Stomach smooth muscle (tissue), 2 donors: ENCODE data around the gene RELT.

Source experiments
- H3K27ac ChIP-seq: one replicate; pipeline ENCODE4 v1.7.0; 2013; ENCODE audit warnings: mild to moderate bottlenecking, low read length, inconsistent platforms
- H3K27me3 ChIP-seq, 2 donors: one replicate each; pipeline ENCODE4 v1.7.0; 2013; ENCODE audit warnings: low read length in 2 of 2; ENCODE audit not compliant: insufficient read depth in 2 of 2, control insufficient read depth in 1 of 2
- H3K36me3 ChIP-seq, 2 donors: one replicate each; pipeline ENCODE4 v1.7.0; 2013; ENCODE audit warnings: low read length in 2 of 2; ENCODE audit not compliant: control insufficient read depth in 2 of 2, insufficient read depth in 2 of 2
- H3K4me1 ChIP-seq: one replicate; pipeline ENCODE4 v1.7.0; 2013; ENCODE audit warnings: low read length; ENCODE audit not compliant: control insufficient read depth, insufficient read depth
- H3K4me3 ChIP-seq, 2 donors: one replicate each; pipeline ENCODE4 v1.7.0; 2013; ENCODE audit warnings: low read length in 2 of 2
- H3K9ac ChIP-seq, 2 donors: one replicate each; pipeline ENCODE4 v1.7.0; 2013; ENCODE audit warnings: low read length in 2 of 2, mild to moderate bottlenecking in 1 of 2
- H3K9me3 ChIP-seq, 2 donors: one replicate each; pipeline ENCODE4 v1.7.0; 2013; ENCODE audit warnings: low read length in 2 of 2; ENCODE audit not compliant: control insufficient read depth in 2 of 2
- donor health status: healthy.
- donor health status: Pancreatic carcinoma.

Gene RELT

GRCh38 chr11:73386016-73386415 lies 9.8 kb downstream of the RELT start:
- no peak overlapping the region for H3K4me3 ChIP-seq

GRCh38 chr11:73386546-73386945 lies 10.3 kb downstream of the RELT start:
- H3K4me1 ChIP-seq: peaks cover 23% of the 10 kb centered on the region
- no peaks in the 10 kb centered on the region for H3K9me3 ChIP-seq
- H3K4me3 ChIP-seq: no peak overlapping the region
- no peak overlapping the region for H3K27ac ChIP-seq
- no peak overlapping the region for H3K9ac ChIP-seq
- H3K27me3 ChIP-seq: no peaks in the 10 kb centered on the region
- no peaks in the 10 kb centered on the region for H3K36me3 ChIP-seq

More at GRCh38 chr11:73386016-73386415, 9.8 kb downstream of the RELT start:
- Histone ChIP-seq H3K27me3 (no peaks in the 10 kb centered on the region), H3K9ac (no peak overlapping the region), H3K4me1 (peaks cover 23% of the 10 kb centered on the region), H3K36me3 (no peaks in the 10 kb centered on the region), H3K27ac (no peak overlapping the region), H3K9me3 (no peaks in the 10 kb centered on the region)

GRCh38 chr11:73387594-73388264 lies 11.5 kb downstream of the RELT start:
- no peak overlapping the region for H3K27ac ChIP-seq
- H3K4me3 ChIP-seq: no peak overlapping the region

GRCh38 chr11:73388265-73389133 lies 12.3 kb downstream of the RELT start:
- no peak overlapping the region for H3K27ac ChIP-seq
- no peaks in the 10 kb centered on the region for H3K36me3 ChIP-seq
- H3K4me1 ChIP-seq: peaks cover 21% of the 10 kb centered on the region
- no peaks in the 10 kb centered on the region for H3K9me3 ChIP-seq
- no peak overlapping the region for H3K4me3 ChIP-seq
- H3K27me3 ChIP-seq: no peaks in the 10 kb centered on the region
- no peak overlapping the region for H3K9ac ChIP-seq

More at GRCh38 chr11:73387594-73388264, 11.5 kb downstream of the RELT start:
- Histone ChIP-seq H3K36me3 (no peaks in the 10 kb centered on the region), H3K27me3 (no peaks in the 10 kb centered on the region), H3K4me1 (peaks cover 23% of the 10 kb centered on the region), H3K9ac (no peak overlapping the region), H3K9me3 (no peaks in the 10 kb centered on the region)

GRCh38 chr11:73389134-73389525 lies 12.9 kb downstream of the RELT start:
- no peak overlapping the region for H3K27ac ChIP-seq
- no peak overlapping the region for H3K4me3 ChIP-seq
- H3K9ac ChIP-seq: no peak overlapping the region
- H3K36me3 ChIP-seq: no peaks in the 10 kb centered on the region
- H3K9me3 ChIP-seq: no peaks in the 10 kb centered on the region
- peaks cover 0 to 2% of the 10 kb centered on the region in 2 donors for H3K27me3 ChIP-seq
- peaks cover 15% of the 10 kb centered on the region for H3K4me1 ChIP-seq

GRCh38 chr11:73389916-73390315 lies 13.7 kb downstream of the RELT start:
- Histone ChIP-seq H3K9me3 (no peaks in the 10 kb centered on the region), H3K27ac (no peak overlapping the region), H3K27me3 (peaks cover 0 to 2% of the 10 kb centered on the region in 2 donors), H3K36me3 (no peaks in the 10 kb centered on the region), H3K4me3 (no peak overlapping the region), H3K9ac (no peak overlapping the region), H3K4me1 (peaks cover 12% of the 10 kb centered on the region)

- H3K9ac ChIP-seq: no peak overlapping the region
- H3K9me3 ChIP-seq: no peaks in the 10 kb centered on the region
- H3K36me3 ChIP-seq: no peaks in the 10 kb centered on the region
- no peak overlapping the region for H3K4me3 ChIP-seq
- peaks cover 0 to 2% of the 10 kb centered on the region in 2 donors for H3K27me3 ChIP-seq
- H3K27ac ChIP-seq: no peak overlapping the region
- H3K4me1 ChIP-seq: peaks cover 11% of the 10 kb centered on the region
These were observed 14.7 kb downstream of the RELT start for GRCh38 chr11:73390601-73391565.

GRCh38 chr11:73391665-73392064 lies 15.5 kb downstream of the RELT start:
- Histone ChIP-seq H3K9ac (no peak overlapping the region), H3K36me3 (no peaks in the 10 kb centered on the region), H3K4me3 (no peak overlapping the region), H3K4me1 (peaks cover 3% of the 10 kb centered on the region), H3K9me3 (no peaks in the 10 kb centered on the region), H3K27me3 (peaks cover 0 to 2% of the 10 kb centered on the region in 2 donors), H3K27ac (no peak overlapping the region)

- Histone ChIP-seq H3K27me3 (peaks cover 0 to 2% of the 10 kb centered on the region in 2 donors), H3K9me3 (no peaks in the 10 kb centered on the region), H3K27ac (no peak overlapping the region), H3K9ac (no peak overlapping the region), H3K4me3 (no peak overlapping the region), H3K4me1 (peaks cover 3% of the 10 kb centered on the region), H3K36me3 (no peaks in the 10 kb centered on the region)
These were observed 16.2 kb downstream of the RELT start for GRCh38 chr11:73392108-73393010.
